Activated CD8-positive, alpha-beta memory T cell treated with anti-CD3 and anti-CD28 coated beads for 48 hours (primary cell): ENCODE data around the gene TMCC3.
"Not testable (repeated sequence)": the region's sequence is repeated elsewhere in the genome, so short reads cannot be mapped to it uniquely, and the experiment has no call there.

Experiments
- DNase-seq, 3 experiments: peaks; one replicate each; pipeline ENCODE4 v3.0.0-alpha.2; 2020; ENCODE audit warnings: low read depth in 2 of 3, low spot score in 2 of 3

The TMCC3 gene

GRCh38 chr12:94637390-94638113, 12.8 kb downstream of the TMCC3 start:
- DNase-seq: no peak

DNA sequence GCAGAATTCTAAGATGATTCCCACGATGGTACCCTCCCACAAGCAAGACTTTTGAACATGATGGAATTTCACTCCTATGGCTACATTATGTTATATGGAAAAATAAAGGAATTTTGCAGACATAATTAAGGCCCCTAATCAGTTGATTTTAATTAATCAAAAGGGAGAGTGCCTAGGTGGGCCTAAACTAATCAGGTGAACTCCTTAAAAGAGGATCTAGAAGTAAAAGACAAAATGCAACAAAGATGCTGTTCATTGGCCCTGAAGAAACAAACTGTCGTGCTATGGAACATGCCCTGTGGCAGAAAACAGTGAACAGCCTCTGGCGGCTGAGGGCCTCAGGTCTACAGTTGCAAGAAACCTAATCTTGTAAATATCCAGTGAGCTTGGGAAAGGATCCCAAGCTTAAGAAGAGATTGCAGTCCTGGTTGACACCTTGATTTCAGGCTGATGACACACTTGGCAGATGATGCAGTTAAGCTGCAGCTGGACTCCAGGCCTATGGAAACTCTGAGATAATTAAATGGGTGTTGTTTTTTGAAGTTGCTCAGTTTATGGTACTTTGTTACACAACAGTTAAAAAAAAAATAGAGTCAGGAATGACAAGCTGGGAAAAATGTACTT, 13.8 kb downstream of the TMCC3 start:
- DNase-seq: no peak

- DNase-seq: no peak
Observed at GRCh38 chr12:94634717-94635116, 15.6 kb downstream of the TMCC3 start.

- no peak for DNase-seq
Observed at GRCh38 chr12:94633401-94633800, 17.0 kb downstream of the TMCC3 start.

DNA sequence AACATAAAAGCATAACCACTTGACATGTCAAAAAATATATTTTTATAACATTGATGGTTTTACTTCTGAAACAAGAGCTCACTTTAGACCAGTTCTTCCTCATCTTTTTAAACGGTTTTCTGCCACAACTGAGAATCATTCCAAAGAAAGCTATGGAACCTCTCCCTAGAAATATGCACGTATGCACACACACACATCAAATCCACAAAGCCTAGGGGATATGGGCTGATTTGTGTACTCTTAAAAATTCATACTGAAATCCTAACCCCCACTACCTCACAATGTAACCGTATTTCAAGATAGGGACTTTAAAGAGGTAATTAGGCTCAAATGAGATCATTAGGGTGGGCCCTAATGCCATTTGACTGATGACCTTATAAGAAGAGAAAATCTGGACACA, 19.3 kb downstream of the TMCC3 start:
- DNase-seq: no peak

GRCh38 chr12:94628819-94629472, 21.4 kb downstream of the TMCC3 start:
- no peak for DNase-seq

GRCh38 chr12:94628369-94628768, 22.0 kb downstream of the TMCC3 start:
- DNase-seq: no peak

GRCh38 chr12:94625531-94625930, 24.8 kb downstream of the TMCC3 start:
- no peak for DNase-seq

- DNase-seq: no peak
Observed at GRCh38 chr12:94623161-94623920, 27.0 kb downstream of the TMCC3 start.

DNA sequence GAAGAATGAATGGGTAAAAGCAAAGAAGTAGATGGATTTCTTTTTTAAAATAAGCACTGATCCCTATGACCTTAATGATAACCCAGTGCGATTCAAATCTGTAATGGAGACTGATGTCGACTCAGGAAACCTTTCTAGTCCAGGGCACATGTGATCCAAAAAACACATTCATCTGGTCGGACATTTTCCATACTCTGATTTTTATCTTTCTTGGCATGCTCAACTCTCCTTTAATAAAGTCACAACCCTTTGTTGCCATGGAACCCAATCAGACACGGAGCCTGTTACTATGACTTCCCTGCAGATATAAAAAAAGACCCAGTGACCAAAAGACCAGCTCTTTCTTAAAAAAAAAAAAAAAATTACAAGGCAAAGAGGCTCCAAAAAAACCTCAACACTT, 27.9 kb downstream of the TMCC3 start:
- no peak for DNase-seq

- no peak for DNase-seq
Observed at GRCh38 chr12:94621662-94622359, 28.5 kb downstream of the TMCC3 start.

DNA sequence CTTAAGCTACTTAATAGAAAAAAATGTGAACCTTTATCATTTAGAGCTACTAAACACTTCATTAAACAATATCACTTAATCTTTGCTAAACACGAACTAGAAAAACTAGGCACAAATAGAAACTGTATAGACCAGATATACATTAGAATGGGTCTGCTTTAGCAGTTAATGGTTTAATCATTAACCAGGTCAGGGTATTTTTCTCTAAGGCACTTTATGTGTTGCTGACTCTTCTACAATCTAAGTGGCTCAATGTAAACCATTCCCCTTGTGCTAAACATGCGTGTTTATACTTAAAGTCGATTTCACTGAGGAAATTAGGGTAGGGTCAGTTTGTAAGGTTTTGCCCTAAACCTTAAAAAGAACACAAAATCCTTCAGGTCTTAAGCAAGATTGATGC, 29.7 kb downstream of the TMCC3 start:
- DNase-seq: no peak

GRCh38 chr12:94618995-94619695, 31.2 kb downstream of the TMCC3 start:
- DNase-seq: no peak

- DNase-seq: no peak
Observed at GRCh38 chr12:94617101-94617500, 33.3 kb downstream of the TMCC3 start.

GRCh38 chr12:94616203-94616729, 34.1 kb downstream of the TMCC3 start:
- no peak for DNase-seq

DNA sequence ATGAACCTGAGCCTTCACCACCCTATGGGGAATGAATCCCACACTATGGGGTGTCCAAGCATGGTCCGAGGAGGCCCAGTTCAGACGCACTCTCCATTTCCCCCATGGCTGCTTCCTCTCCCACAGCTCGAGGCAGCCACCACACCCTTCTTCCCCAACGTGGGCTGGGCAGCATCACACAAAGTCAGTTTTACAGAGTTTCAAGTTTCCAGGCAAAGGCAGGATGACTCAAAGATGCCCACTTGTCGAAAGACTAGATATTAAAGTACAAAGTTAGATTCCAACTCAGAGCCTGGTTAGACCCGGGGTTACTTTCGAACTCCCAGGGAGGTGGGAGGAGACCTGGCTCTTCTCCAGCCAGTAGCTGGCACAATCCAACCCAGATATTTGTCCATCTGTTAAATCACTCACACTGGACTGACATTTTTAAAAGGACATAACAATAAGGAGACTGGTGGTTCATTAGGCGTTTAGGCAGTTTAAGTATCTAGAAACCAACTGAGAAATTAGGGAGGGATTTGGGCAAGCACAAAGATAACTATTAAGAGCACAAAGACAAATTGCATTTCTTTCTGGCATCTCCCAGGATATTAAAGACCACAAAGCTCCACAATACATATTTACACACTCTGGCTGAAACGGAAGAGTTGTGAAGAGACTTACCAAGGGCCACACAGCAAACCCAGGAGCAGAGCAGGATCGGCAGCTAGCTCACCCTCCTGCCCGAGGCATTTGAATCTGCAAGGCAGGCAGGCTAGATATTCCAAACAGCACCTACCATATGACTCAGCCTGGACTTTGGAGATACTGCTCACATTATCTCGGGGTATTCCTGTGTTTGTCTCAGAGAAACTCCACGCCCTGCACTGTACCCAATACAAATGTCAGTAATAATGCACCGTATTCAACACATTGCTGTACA, 34.8 kb downstream of the TMCC3 start:
- DNase-seq: no peak

GRCh38 chr12:94614288-94614721, 36.1 kb downstream of the TMCC3 start:
- DNase-seq: no peak

GRCh38 chr12:94609917-94610443, 40.4 kb downstream of the TMCC3 start:
- no peak for DNase-seq

GRCh38 chr12:94606810-94607209, 43.5 kb downstream of the TMCC3 start:
- DNase-seq: not testable (repeated sequence)
